GM21360 (cell line): ENCODE results near the gene DNAAF9.

Source experiments
- ATAC-seq: cut with Tn5 transposase; IDR thresholded peaks from one replicate; pipeline ENCODE4 v1.9.1; 2021; ENCODE audit warnings: mild to moderate bottlenecking, moderate library complexity; ENCODE audit not compliant: unreplicated experiment

DNAAF9 gene

GRCh38 chr20:3378138-3378537, 29.3 kb downstream of the DNAAF9 start:
- no peak for ATAC-seq

DNA sequence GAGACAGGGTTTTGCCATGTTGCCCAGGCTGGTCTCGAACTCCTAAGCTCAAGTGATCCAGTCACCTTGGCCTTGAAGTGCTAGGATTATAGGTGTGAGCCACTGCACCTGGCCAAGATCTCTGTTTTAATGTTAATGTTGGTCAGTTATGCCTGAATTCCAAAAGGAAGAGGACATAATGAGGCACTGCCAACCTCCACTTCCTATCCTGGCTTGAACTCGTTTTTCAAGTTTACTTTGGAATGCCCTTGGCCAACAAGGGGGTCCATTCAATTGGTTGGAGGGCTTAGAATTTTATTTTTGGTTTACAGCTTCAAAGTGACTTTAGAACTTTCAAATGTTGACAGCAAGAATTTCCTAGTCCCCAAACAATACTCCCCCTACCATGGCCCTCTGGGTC, 29.8 kb downstream of the DNAAF9 start:
- ATAC-seq: no peak

DNA sequence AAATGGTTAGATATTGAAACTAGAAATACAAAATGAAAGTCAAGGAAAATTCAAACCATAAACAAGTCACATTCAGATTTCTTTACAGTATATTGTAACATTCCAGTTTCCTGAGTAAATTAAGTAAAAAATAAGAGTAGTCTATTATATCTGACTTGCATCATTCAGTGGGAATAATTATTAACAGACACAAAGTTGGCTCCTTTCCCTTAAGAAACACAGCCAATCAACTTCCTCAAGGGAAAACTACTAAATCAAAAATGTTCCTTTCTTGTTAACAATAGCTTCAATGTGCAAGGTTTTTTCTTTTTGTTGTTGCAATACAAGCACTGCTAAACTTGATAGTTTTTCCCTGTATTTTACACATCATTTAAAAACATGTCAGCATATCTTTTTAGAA, 33.2 kb downstream of the DNAAF9 start:
- no peak for ATAC-seq

- ATAC-seq: no peak
These were observed 35.7 kb downstream of the DNAAF9 start for GRCh38 chr20:3371754-3372153.

- ATAC-seq: no peak
These were observed 40.4 kb downstream of the DNAAF9 start for GRCh38 chr20:3367089-3367488.

DNA sequence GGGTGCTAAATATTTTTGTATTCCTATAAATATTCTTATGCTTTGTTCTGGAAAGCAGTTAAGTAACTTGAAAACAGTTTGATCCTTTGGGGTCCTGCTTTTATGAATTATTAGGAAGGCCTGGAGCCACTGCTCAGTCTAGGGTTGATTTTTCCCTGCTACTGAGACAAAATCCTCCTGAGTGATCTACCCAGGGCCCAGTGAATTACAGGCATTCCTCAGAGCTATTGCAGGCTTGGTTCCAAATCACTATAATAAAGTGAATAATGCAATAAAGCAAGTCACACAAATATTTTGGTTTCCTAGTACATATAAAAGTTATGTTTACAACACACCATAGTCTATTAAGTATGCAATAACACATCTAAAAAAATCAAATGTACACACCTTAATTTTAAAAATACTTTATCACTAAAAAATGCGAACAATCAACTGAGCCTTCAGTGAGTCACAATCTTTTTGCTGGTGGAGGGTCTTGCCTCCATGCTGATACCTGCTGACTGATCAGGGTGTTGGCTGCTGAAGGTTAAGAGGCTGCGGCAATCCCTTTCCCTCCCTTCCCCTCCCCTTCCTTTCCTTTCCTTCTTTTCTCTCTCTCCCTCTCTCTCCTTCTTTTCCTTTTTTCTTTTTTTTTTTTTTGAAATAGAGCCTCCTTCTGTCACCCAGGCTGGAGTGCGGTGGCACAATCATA, 43.0 kb downstream of the DNAAF9 start:
- no peak for ATAC-seq

DNA sequence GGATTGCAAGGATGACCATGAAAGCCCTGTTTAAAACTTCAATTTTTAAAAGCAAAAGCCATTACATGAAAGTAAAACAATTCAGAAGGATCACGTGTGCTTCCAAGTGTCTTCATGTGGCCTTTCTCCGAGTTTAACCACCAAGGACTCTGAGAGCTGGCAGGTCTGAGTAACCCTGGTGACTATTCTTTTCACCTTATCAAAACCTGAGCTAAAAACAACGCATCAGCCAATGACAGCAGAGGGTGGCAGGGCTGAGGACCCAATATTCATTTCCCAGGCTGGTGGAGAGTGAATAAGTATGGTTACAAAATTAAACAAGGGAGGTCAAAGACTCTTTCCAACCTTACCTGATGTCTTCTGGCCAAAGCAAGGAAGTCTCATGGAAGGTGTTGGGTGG, 46.7 kb downstream of the DNAAF9 start:
- no peak for ATAC-seq

- ATAC-seq: no peak
These were observed 48.7 kb downstream of the DNAAF9 start for GRCh38 chr20:3358676-3359340.
